T-helper 1 cell treated with Interleukin-12 subunit alpha and Interleukin-12 subunit beta and Interleukin-4 antibody, amounts not matched to agents 30 ng/mL and 1 ng/mL, for 36 hours (primary cell): ENCODE data around the gene RAP2A. TPM values are rescaled to one million over a fixed set of nuclear protein-coding genes. Genes with fewer than 3 reads are reported as not detected.

Experiments
- intact Hi-C: fragments of 100-400 bp; cut with micrococcal nuclease; formaldehyde crosslinking; loops from one replicate; pipeline ENCODE4 v1.15.1; 2024
- total RNA-seq: library from RNA; stranded (reverse); gene quantifications from 2 replicates; pipeline ENCODE4 v1.2.3, GENCODE V29; 2022

RAP2A gene
- total RNA-seq, 1 donor from 2014 or later: 28.6 TPM

GRCh38 chr13:97445522-97446187 is 11.7 kb downstream of the RAP2A start:
- intact Hi-C loops: loop anchor here (2.0 kb wide), 1 partner anchor 15 kb away; no protein-coding TSS in a partner anchor

GRCh38 chr13:97446448-97446847 is 12.5 kb downstream of the RAP2A start:
- intact Hi-C loops: loop anchor here (2.0 kb wide), 1 partner anchor 14 kb away; no protein-coding TSS in a partner anchor

DNA sequence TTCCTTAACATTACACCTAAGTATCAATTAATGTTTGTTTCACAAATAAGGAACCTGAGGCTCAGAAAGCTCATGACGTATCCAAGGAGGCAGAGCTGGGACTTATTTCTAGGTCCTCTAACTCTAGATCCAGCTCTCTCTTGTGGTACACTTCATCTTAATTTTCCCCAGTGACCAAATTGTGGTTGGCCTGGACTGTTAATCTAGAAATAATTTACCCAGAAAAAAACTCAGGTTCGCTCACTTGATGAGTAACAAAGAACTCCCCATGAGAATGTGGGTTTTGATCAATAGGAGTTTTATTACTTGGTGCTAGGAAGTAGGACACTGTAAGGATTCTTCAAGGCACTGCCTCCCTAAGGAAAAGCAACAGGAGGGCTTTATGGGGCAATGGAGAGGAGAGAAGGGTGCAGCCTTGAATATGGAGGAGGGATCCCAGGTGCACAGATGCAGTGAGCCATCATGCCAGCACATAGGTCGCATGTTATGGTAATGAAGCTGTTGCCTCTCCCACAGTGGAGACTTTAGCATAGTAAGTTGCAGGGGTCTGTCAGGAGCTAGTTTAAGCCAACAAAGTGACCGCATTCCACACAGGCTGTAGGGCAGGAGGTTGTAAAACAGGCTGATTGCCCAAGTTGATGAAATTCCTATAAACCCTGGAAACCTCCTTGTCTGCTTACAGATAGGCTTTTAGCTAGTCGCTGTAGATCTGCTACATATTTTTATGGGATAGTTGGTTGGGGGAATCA is 14.7 kb downstream of the RAP2A start:
- intact Hi-C loops: no loop called here

- intact Hi-C loops: loop anchor here (10.0 kb wide), 1 partner anchor 160 kb away; no protein-coding TSS in a partner anchor
Measured at GRCh38 chr13:97454699-97455098, 20.7 kb downstream of the RAP2A start.

- intact Hi-C loops: loop anchor here (10.0 kb wide), 1 partner anchor 161 kb away; no protein-coding TSS in a partner anchor
Measured at GRCh38 chr13:97456047-97456446, 22.1 kb downstream of the RAP2A start.

DNA sequence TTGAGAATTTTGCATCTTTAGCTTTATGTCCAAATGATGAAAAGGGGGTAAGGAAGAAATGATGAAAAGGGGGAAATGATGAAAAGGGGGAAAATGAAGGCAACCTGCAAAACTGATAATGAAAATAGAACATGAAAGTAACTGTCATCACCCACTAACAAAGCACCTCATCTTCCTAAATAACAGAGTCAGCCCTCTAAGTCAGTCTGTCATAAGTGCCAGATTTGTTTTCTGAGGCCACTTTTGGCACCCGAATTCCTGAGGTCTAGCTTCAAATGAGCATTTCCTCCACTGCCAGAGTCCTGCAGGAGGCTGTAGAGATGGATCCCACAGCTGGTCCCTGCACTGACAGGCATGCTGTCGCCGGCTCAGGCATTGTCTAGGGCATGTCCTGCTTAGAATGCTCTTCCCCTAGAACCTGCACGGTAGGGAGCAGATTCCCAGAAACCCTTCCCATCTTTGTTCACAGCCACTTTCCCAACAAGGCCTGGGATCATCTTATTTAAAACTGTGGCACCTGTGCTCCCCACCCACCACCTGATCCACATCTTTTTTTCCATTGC is 25.3 kb downstream of the RAP2A start:
- intact Hi-C loops: loop anchor here (10.0 kb wide), 1 partner anchor 164 kb away; no protein-coding TSS in a partner anchor

GRCh38 chr13:97460004-97460775 is 26.2 kb downstream of the RAP2A start:
- intact Hi-C loops: loop anchor here (2.0 kb wide), 1 partner anchor 13 kb away; no protein-coding TSS in a partner anchor

GRCh38 chr13:97460853-97461252 is 26.9 kb downstream of the RAP2A start:
- intact Hi-C loops: loop anchor here (2.0 kb wide), 1 partner anchor 14 kb away; no protein-coding TSS in a partner anchor

GRCh38 chr13:97464561-97464960 is 30.6 kb downstream of the RAP2A start:
- intact Hi-C loops: no loop called here

DNA sequence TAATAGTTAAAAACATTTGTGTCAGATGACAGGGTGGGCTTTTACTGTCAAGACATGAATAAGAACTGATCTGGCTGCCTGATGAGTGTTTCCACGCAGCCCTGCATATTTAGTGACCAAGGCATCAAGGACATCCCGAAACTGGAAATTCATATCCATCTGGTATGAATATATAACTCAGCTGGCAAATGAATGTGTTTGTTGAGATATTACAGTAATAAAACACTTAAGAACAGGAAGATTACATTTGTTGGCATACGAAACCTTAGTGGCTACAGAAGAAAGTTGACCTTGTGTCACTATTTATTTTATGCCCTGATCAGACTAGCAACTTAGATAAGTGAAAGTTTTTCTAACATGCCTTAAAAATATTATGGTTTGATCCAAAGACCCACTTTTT is 32.8 kb downstream of the RAP2A start:
- intact Hi-C loops: no loop called here

- intact Hi-C loops: no loop called here
Measured at GRCh38 chr13:97468331-97468730, 34.4 kb downstream of the RAP2A start.

DNA sequence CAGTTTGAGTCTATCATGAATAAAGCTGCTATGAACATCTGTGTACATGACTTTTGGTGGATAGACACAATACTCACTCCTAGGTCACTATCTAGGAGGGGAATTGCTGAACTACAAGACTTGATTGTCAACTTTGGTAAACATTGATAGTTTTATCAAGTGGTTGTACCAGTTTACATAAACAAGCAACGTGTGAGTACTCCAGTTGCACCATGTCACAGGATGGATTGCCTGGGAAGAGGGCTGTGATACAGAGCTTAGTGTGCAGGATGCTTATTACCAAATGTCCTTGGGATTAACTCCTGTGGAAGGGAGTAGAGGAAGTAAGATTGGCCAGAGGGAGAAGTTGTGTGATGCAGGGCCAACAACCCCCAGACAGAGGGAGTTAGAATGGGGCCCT is 37.7 kb downstream of the RAP2A start:
- intact Hi-C loops: no loop called here

DNA sequence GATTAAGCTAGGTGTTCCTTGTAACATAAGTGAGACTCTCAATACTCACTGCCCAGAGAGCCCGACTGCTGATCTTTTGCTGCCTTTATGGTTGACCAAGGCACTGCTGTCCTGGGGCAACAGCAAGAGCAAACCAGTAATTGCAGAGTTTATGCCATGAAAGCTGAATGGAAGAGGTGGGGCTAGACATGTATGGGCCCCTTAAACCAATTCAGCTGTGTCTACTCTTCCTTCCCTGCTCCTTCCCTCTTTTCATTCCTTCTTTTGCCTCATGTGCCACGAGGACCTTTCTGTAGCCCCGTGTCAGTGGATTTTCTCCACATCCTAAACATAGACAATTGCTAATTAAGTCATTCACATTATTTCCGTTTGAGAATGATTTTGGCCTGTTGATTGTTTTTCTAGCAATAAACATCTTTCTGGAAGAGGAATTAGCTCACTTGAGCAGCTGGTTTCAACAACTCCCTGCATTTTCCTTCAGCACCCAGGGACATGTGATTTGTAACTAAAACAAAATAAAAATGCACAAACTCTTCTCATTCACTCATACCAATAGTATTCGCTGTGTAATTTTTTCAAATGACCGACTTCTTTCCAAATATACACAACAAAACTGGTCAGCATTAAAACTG is 40.5 kb downstream of the RAP2A start:
- intact Hi-C loops: no loop called here

- intact Hi-C loops: no loop called here
Measured at GRCh38 chr13:97475011-97475410, 41.0 kb downstream of the RAP2A start.

- intact Hi-C loops: no loop called here
Measured at GRCh38 chr13:97477844-97478243, 43.9 kb downstream of the RAP2A start.

DNA sequence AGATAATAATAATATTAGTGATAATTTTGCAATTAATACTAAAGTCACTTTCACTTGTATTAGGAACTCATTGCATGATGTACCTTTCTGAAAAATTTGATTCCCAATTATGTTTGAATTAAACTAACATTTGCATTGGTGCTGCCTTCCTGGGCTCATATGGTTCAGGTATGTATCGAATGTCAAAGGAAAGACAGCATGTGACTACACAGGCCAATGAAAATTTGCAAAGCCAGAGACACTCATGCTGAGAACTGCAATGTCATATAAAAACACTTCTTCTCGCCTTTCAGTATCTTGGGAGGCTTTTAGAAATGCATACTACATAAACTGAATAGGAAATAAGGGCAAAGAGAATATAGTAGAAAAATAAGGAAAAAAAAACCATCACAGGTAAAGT is 44.3 kb downstream of the RAP2A start:
- intact Hi-C loops: no loop called here

DNA sequence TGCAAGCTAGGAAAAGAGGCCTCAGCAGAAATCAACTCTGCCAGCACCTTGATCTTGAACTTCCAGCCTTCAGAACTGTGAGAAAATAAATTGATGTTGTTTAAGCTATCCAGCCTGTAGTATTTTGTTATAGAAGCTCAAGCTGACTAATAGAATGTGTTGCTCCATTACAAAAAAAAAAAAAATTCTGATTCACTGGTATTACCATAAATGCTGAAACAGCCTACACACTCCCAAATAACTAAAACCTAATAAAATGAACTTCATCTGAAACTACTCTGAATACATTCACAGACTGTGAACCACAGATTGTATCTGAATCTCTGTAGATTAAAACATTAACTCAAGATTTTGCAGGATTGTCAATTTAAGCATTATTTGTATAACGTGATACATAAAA is 49.5 kb downstream of the RAP2A start:
- intact Hi-C loops: no loop called here

- intact Hi-C loops: no loop called here
Measured at GRCh38 chr13:97484301-97484700, 50.3 kb downstream of the RAP2A start.

DNA sequence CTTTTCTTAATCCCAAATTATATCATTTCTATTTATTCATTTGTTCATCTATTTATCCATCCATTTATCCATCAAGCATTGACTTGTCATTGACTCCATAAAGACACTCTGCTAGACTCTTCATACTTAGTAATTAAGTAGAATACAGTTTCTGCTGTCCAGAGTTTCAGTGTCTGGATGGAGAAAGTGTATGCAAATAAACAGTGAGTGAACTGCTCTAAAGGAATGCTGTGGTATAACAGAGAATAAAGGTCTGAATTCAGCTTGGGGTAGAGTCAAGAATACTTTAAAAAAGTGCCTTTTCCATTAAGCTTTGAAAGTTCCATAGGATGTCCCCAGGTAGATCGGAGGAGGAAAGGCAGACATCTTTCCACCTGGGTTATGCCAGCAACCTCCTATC is 51.4 kb downstream of the RAP2A start:
- intact Hi-C loops: no loop called here

- intact Hi-C loops: no loop called here
Measured at GRCh38 chr13:97490702-97491307, 56.8 kb downstream of the RAP2A start.
